Tibial nerve (tissue), 4 donors: ENCODE measurements around the gene SCUBE2. TPM values are rescaled to one million over a fixed set of nuclear protein-coding genes. Genes with fewer than 3 reads are reported as not detected.

ENCODE experiments used
- DNase-seq, 2 donors: peaks; one replicate each; pipeline ENCODE4 v3.0.0-alpha.2; 2019; ENCODE audit warnings: low spot score in 2 of 2
- H3K27ac ChIP-seq, 4 donors: fragments of 200-600 bp; sonication (generic) in 3 of 4; one replicate each; pipeline ENCODE4 v1.5.1; 2017 to 2019; ENCODE audit warnings: mild to moderate bottlenecking in 1 of 4
- H3K27me3 ChIP-seq, 2 donors: fragments of 200-600 bp; sonication (generic) in 1 of 2; one replicate each; pipeline versions ENCODE4 v1.5.1 to v1.6.0; 2017 to 2019
- H3K36me3 ChIP-seq, 3 donors: fragments of 200-600 bp; sonication (generic); one replicate each; pipeline ENCODE4 v1.5.1; 2018 to 2019
- H3K4me1 ChIP-seq, 4 donors: fragments of 200-600 bp; sonication (generic) in 3 of 4; one replicate each; pipeline ENCODE4 v1.5.1; 2017 to 2019
- H3K4me3 ChIP-seq, 4 donors: fragments of 200-600 bp; sonication (generic) in 3 of 4; one replicate each; pipeline ENCODE4 v1.5.1; 2017 to 2019; ENCODE audit warnings: mild to moderate bottlenecking in 1 of 4, moderate library complexity in 1 of 4
- H3K9me3 ChIP-seq, 4 donors: fragments of 200-600 bp; sonication (generic) in 3 of 4; one replicate each; pipeline ENCODE4 v1.5.1; 2017 to 2019
- CTCF ChIP-seq, 5 experiments: fragments of 200-600 bp in 3 of 5; fragments of 450-650 bp in 2 of 5; sonication (generic) in 3 of 5; IDR thresholded peaks; one replicate each; pipeline ENCODE4 v1.5.1; 2016 to 2019; ENCODE audit warnings: antibody characterized with exemption in 5 of 5, mild to moderate bottlenecking in 3 of 5, moderate library complexity in 2 of 5
- EP300 ChIP-seq, 2 donors: sonication (generic); formaldehyde crosslinking; IDR thresholded peaks; one replicate each; pipeline ENCODE4 v1.6.1; 2017; ENCODE audit warnings: antibody characterized with exemption in 2 of 2, mild to moderate bottlenecking in 1 of 2
- POLR2A ChIP-seq, 2 donors: fragments of 450-650 bp; IDR thresholded peaks; one replicate each; pipeline ENCODE4 v1.6.1; 2017; ENCODE audit warnings: antibody characterized with exemption in 2 of 2, mild to moderate bottlenecking in 2 of 2, moderate library complexity in 2 of 2
- WGBS, 2 donors: methylation state at CpG; one replicate each; pipeline ENCODE4 v1.1.5; 2018; 5-methylcytosine and 5-hydroxymethylcytosine counted together
- total RNA-seq, 4 donors: library from RNA; depleted of rRNA; stranded (reverse); fragments of >200 nt; gene quantifications; one replicate each; pipeline ENCODE4 v1.1.0, GENCODE V29; 2016

SCUBE2 gene
- total RNA-seq, 4 donors from 2014 or later = 3.1 to 12.6 (median 4.7) TPM

- H3K9me3 ChIP-seq = no peaks in the 10 kb centered on the region
- WGBS, 2 donors = 82 to 86% methylated on average over 1 of the region's 1 CpG
- no peak overlapping the region for H3K4me3 ChIP-seq
- TF ChIP-seq POLR2A (IDR thresholded peaks at IDR 0.05) = no peak
- TF ChIP-seq CTCF (IDR thresholded peaks at IDR 0.05) = no peak
- TF ChIP-seq EP300 (IDR thresholded peaks at IDR 0.05) = no peak
- H3K27ac ChIP-seq = no peak overlapping the region
- no peaks in the 10 kb centered on the region for H3K27me3 ChIP-seq
- no peaks in the 10 kb centered on the region for H3K4me1 ChIP-seq
- H3K36me3 ChIP-seq = peaks cover 0 to 31% (median 0%) of the 10 kb centered on the region in 3 donors
- no peak for DNase-seq
Measured at GRCh38 chr11:9130297-9130696, 38.9 kb upstream of the SCUBE2 start.

GRCh38 chr11:9126636-9127035, 35.2 kb upstream of the SCUBE2 start:
- 62 to 66% methylated on average over 2 of the region's 2 CpGs for WGBS, 2 donors
- H3K9me3 ChIP-seq = no peaks in the 10 kb centered on the region
- DNase-seq = no peak
- no peak overlapping the region for H3K4me3 ChIP-seq
- H3K27me3 ChIP-seq = no peaks in the 10 kb centered on the region
- H3K27ac ChIP-seq = no peak overlapping the region
- peaks cover 0 to 9% (median 0%) of the 10 kb centered on the region in 3 donors for H3K36me3 ChIP-seq
- H3K4me1 ChIP-seq = no peaks in the 10 kb centered on the region
- TF ChIP-seq POLR2A (IDR thresholded peaks at IDR 0.05) = no peak
- no peak for TF ChIP-seq CTCF (IDR thresholded peaks at IDR 0.05)

- no peaks in the 10 kb centered on the region for H3K27me3 ChIP-seq
- no peak overlapping the region for H3K27ac ChIP-seq
- H3K9me3 ChIP-seq = no peaks in the 10 kb centered on the region
- TF ChIP-seq CTCF (IDR thresholded peaks at IDR 0.05) (no peak), EP300 (IDR thresholded peaks at IDR 0.05) (no peak), POLR2A (IDR thresholded peaks at IDR 0.05) (no peak)
- peaks cover 0 to 8% (median 0%) of the 10 kb centered on the region in 3 donors for H3K36me3 ChIP-seq
- no peak for DNase-seq
- no peaks in the 10 kb centered on the region for H3K4me1 ChIP-seq
- H3K4me3 ChIP-seq = no peak overlapping the region
- 90 to 91% methylated on average over 2 of the region's 2 CpGs for WGBS, 2 donors
Measured at GRCh38 chr11:9125185-9125886, 33.9 kb upstream of the SCUBE2 start.

GRCh38 chr11:9123595-9124304, 32.4 kb upstream of the SCUBE2 start:
- 72 to 86% methylated on average over 2 of the region's 2 CpGs for WGBS, 2 donors
- Histone ChIP-seq H3K4me1 (no peaks in the 10 kb centered on the region), H3K27me3 (no peaks in the 10 kb centered on the region), H3K27ac (no peak overlapping the region), H3K9me3 (no peaks in the 10 kb centered on the region), H3K36me3 (peaks cover 0 to 8% (median 0%) of the 10 kb centered on the region in 3 donors), H3K4me3 (no peak overlapping the region)
- no peak for DNase-seq
- TF ChIP-seq POLR2A (IDR thresholded peaks at IDR 0.05) = no peak
- no peak for TF ChIP-seq EP300 (IDR thresholded peaks at IDR 0.05)
- TF ChIP-seq CTCF (IDR thresholded peaks at IDR 0.05) = no peak

GRCh38 chr11:9121469-9121796, 30.0 kb upstream of the SCUBE2 start:
- Histone ChIP-seq H3K4me1 (no peaks in the 10 kb centered on the region), H3K27me3 (no peaks in the 10 kb centered on the region), H3K36me3 (peaks cover 0 to 8% (median 0%) of the 10 kb centered on the region in 3 donors), H3K4me3 (no peak overlapping the region), H3K9me3 (no peaks in the 10 kb centered on the region), H3K27ac (no peak overlapping the region)
- 95 to 98% methylated on average over 2 of the region's 2 CpGs for WGBS, 2 donors
- TF ChIP-seq EP300 (IDR thresholded peaks at IDR 0.05) (no peak), POLR2A (IDR thresholded peaks at IDR 0.05) (no peak), CTCF (IDR thresholded peaks at IDR 0.05) (no peak)
- DNase-seq = no peak
